Upper lobe of right lung (tissue), 1 donor: ENCODE results near the gene LAMA5. TPM values are rescaled to one million over a fixed set of nuclear protein-coding genes. Genes with fewer than 3 reads are reported as not detected.

Experiments
- ATAC-seq: fragments of 200-7000 bp; cut with Tn5 transposase; one replicate; pipeline ENCODE4 v1.9.1; 2020; ENCODE audit warnings: mild to moderate bottlenecking, moderate library complexity
- DNase-seq: peaks from one replicate; pipeline ENCODE4 v3.0.0-alpha.2; 2020
- H3K27ac ChIP-seq: fragments of 200-600 bp; one replicate; pipeline ENCODE4 v1.8.0; 2022
- H3K27me3 ChIP-seq: fragments of 200-600 bp; one replicate; pipeline ENCODE4 v1.8.0; 2022; ENCODE audit warnings: mild to moderate bottlenecking
- H3K36me3 ChIP-seq: fragments of 200-600 bp; one replicate; pipeline ENCODE4 v1.8.0; 2022
- H3K4me1 ChIP-seq: fragments of 200-600 bp; one replicate; pipeline ENCODE4 v1.8.0; 2022
- H3K4me3 ChIP-seq: fragments of 200-600 bp; one replicate; pipeline ENCODE4 v1.8.0; 2022; ENCODE audit warnings: mild to moderate bottlenecking
- H3K9me3 ChIP-seq: fragments of 200-600 bp; one replicate; pipeline ENCODE4 v1.8.0; 2022
- intact Hi-C: fragments of 100-400 bp; cut with DNase I; formaldehyde crosslinking; loops from one replicate; pipeline ENCODE4 v1.11.0; 2022
- total RNA-seq: library from RNA; stranded (reverse); fragmentation: NEBNext Ultra II Directional; extraction: Animal tissue kit (Norgen Biotek cat#: 25700); gene quantifications from one replicate; pipeline ENCODE4 v1.2.1, GENCODE V29; 2021
- TF ChIP-seq, protein P1 (sequence below): fragments of 200-600 bp; IDR thresholded peaks from one replicate; pipeline ENCODE4 v1.8.0; 2022; ENCODE audit warnings: antibody characterized with exemption
- donor health status: DM: no; HTN: yes; CAD: no; lungs with severe emphysema.

Gene LAMA5
- total RNA-seq, 1 donor from 2014 or later, result 279 TPM

DNA sequence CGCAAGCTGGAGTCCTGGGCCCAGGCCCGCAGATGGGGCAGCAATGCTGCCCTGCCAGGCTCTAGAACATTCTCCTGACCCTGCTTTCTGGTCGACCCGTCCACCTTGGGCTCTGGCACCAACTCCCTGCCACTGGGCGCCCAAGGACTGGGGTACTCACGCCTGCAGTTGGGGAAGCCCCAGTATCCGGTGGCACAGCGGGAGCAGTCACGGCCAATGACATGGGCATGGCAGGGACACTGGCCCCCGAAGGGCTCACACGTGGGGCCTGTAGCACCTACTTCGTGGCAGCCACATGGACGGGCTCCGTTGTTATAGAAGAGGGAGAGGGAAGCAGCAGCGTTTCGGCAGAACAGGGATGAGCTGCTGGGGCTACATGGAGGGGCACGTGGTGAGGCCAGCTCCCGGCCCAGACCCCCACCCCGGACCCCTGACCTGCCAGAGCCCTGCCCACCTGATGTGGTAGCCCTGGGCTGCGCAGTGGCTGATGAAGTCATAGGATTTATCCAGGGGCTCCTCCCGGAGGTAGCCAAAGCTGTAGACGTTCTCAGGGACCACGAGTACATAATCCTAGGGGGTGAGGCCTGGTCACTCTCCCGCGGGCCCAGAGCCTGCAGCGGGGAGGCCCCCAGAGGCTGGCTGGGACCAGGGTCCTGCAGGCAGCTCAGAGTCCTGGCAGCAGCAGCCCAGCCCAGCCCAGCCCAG, 38.3 kb downstream of the LAMA5 start:
- TF ChIP-seq, protein P1, sequence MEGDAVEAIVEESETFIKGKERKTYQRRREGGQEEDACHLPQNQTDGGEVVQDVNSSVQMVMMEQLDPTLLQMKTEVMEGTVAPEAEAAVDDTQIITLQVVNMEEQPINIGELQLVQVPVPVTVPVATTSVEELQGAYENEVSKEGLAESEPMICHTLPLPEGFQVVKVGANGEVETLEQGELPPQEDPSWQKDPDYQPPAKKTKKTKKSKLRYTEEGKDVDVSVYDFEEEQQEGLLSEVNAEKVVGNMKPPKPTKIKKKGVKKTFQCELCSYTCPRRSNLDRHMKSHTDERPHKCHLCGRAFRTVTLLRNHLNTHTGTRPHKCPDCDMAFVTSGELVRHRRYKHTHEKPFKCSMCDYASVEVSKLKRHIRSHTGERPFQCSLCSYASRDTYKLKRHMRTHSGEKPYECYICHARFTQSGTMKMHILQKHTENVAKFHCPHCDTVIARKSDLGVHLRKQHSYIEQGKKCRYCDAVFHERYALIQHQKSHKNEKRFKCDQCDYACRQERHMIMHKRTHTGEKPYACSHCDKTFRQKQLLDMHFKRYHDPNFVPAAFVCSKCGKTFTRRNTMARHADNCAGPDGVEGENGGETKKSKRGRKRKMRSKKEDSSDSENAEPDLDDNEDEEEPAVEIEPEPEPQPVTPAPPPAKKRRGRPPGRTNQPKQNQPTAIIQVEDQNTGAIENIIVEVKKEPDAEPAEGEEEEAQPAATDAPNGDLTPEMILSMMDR, result no peak
- Histone ChIP-seq H3K36me3 (peaks cover 80% of the 10 kb centered on the region), H3K4me3 (no peak overlapping the region), H3K27ac (no peak overlapping the region), H3K9me3 (no peaks in the 10 kb centered on the region), H3K27me3 (no peaks in the 10 kb centered on the region), H3K4me1 (no peaks in the 10 kb centered on the region)
- ATAC-seq (no peak), DNase-seq (no peak)
- intact Hi-C loops, result no loop called here

DNA sequence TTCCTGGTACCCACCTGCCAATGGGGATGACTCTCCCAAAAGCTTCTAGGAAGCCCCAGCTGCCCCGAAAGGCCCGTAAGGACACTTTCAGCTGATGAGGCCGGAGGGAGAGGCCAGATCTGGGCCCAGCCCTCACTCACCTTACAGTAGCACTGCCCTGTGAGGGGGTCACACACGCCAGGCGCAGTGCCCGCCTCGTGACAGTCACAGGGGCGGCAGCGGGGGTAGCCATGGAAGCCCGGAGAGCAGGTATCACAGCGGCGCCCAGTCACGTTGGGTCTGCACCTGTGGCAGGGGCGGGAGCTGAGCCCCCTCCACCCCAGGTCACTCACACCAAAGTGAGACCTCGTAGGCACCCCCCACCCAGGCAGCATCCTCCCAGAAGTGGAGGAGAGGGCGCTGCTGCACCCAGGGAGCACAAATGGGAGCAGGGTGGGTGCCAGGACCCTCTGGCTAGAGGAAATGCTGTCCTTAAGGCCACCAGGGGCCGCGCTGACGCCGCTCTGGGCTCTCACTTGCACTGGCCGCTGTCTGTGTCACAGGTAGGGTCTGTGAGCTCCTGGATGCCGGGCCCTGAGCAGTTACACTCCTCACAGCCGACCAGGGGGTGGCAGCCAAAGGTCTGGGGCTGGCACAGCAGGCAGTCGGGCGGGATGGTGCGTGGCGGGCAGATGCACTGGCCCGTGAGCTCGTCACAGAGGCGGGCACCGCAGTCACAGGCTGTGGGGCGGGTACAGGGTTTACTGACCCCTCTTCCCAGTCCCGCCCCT, 39.2 kb downstream of the LAMA5 start:
- Histone ChIP-seq H3K27me3 (no peaks in the 10 kb centered on the region), H3K4me1 (no peaks in the 10 kb centered on the region), H3K36me3 (peaks cover 72% of the 10 kb centered on the region), H3K27ac (no peak overlapping the region), H3K4me3 (no peak overlapping the region), H3K9me3 (no peaks in the 10 kb centered on the region)
- intact Hi-C loops, result no loop called here
- no peak for ATAC-seq
- TF ChIP-seq, protein P1, result no peak
- no peak for DNase-seq

DNA sequence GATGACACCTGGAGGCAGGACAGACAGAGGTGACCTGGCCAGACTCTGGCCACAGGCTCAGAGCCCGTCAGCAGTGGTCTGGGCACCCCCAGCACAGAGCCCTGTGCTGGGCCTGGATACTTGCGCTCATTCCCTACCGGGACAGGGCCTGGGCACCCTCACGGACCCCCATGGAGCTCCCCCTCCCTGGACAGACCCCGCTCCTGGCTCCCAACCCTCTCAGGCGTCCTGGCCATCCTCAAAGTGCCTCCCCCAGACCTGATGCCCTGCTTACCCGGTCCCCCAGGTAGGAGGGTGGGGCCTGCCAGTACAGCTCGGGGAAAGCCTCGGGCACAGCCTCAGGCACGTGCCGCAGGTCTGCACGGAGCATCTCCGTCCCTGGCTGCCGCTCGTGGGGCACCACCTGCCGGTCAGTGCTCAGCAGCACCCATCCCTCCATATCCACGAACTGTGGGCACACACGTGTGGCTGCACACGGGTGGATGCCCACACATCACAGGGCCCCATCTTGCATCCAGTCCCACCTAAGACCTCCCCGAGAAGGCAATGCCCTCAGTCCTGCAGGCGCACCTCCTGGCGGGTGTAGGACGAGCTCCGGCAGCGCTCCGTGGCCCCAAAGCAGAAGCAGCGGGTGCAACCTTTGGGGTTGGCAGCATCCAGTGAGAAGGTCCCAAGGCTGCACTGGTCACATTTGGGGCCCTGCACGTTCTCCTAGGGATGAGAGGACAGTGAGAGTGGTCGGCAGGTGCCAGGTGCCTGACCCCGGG, 40.0 kb downstream of the LAMA5 start:
- no peaks in the 10 kb centered on the region for H3K9me3 ChIP-seq
- no peak overlapping the region for H3K4me3 ChIP-seq
- DNase-seq (no peak), ATAC-seq (no peak)
- H3K27ac ChIP-seq, result no peak overlapping the region
- TF ChIP-seq, protein P1, result no peak
- no peaks in the 10 kb centered on the region for H3K27me3 ChIP-seq
- peaks cover 64% of the 10 kb centered on the region for H3K36me3 ChIP-seq
- no peaks in the 10 kb centered on the region for H3K4me1 ChIP-seq
- intact Hi-C loops, result no loop called here

DNA sequence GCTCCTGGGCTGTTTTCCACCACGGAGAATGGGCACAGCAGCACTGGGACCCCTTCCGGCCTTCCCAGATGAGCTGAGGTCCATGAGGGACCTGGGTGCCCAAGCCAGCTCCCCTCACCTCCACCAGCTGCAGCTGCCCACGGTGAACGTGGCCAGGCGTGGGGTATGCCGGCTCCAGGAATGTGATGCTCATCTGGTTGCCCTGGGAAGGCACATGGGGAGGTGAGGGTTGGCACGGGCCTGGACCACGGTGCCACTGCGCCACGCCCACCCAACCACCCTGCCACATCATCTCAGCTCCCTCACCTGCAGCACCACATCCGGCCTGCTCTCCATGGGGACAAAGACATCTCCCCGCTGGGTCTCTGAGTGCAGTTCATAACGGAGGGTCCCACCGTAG, 40.6 kb downstream of the LAMA5 start:
- DNase-seq, result no peak
- Histone ChIP-seq H3K27me3 (no peaks in the 10 kb centered on the region), H3K4me3 (no peak overlapping the region), H3K36me3 (peaks cover 59% of the 10 kb centered on the region), H3K27ac (no peak overlapping the region), H3K9me3 (no peaks in the 10 kb centered on the region), H3K4me1 (no peaks in the 10 kb centered on the region)
- intact Hi-C loops, result no loop called here
- no peak for ATAC-seq
- TF ChIP-seq, protein P1, result no peak

DNA sequence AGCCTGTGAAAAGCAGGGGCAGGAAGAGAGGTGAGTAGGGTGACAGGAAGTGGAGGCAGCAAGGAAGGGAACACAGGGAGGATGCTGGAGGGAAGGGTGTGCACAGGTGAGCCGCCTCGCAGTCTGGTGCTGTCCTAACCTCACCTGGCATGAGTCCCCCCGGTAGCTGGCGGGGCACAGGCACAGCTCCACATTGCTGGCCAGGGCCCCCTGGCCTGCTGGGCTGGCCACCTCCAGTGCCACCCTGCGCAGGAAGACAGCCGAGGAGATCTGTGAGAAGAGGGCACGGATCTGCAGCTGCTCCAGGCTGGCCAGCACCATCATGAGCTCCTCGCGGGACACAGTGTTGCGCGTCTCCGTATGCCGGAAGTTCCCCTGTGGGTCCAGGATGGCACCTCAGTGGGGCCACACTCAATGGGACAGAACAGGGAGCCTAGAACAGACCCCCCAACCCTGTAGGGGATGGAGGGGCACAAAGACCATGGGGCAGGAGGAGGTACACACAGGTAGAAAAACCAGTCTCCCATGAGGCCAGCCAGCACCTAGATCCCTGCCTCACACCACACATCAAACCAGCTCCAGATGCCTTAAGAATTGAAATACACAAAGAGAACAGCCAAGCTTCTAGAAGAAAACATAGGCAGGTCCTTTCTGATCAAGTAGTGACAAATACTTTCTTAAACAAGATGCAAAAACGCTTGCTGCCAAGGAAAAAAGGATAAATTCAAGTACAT, 41.8 kb downstream of the LAMA5 start:
- TF ChIP-seq, protein P1, result no peak
- Histone ChIP-seq H3K27ac (no peak overlapping the region), H3K4me3 (no peak overlapping the region), H3K4me1 (no peaks in the 10 kb centered on the region), H3K36me3 (peaks cover 54% of the 10 kb centered on the region), H3K9me3 (no peaks in the 10 kb centered on the region), H3K27me3 (no peaks in the 10 kb centered on the region)
- intact Hi-C loops, result no loop called here
- ATAC-seq, result no peak
- DNase-seq, result no peak
